Amygdala (tissue), 56 donors: Measurements from ENCODE around the gene CNNM1.
A peak's percentile ranks its signal among the peaks of the same experiment; 100 is the strongest.

Experiments
- DNase-seq, 56 donors: peaks; one replicate each; lab custom pipeline; 2025; lab: John Stamatoyannopoulos, UW

Gene CNNM1

DNA sequence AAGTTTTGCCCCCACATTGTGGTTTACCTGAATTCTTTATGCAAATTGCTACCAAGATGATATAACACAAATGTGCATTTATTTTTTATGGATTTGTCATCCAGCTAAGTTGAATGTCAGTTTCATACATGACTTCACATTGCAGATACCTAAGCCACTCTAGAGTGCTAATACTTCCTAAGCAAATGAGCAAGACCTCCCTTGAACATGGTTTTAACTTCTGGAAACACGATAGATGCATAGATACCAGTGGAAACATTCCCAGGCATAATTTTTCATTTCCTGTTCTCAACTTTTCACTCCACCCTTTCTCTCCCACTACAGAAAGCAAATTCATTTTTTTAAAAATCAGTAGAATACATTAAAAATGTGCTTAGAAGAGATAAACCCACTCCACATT, 81.0 kb downstream of the CNNM1 start:
- no peak for DNase-seq

DNA sequence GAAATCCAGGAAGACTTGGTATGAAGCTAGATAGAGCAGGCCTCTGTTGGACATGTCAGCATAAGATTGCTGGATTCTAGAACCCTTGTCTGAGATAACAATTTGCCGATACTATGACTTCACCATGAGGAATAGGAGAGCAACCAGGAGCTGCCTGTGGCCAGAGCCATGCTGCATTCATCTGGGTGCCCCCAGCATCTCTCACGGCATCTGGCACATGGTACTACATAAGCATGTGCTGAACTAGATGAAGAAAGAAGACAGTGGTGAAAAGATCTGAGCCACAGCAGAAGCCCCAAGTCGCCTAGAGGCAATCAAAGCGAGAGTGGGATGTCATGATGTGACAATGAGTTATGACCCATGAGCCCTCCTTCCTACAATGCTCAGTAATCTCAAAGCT, 81.7 kb downstream of the CNNM1 start:
- DNase-seq, result no peak

DNA sequence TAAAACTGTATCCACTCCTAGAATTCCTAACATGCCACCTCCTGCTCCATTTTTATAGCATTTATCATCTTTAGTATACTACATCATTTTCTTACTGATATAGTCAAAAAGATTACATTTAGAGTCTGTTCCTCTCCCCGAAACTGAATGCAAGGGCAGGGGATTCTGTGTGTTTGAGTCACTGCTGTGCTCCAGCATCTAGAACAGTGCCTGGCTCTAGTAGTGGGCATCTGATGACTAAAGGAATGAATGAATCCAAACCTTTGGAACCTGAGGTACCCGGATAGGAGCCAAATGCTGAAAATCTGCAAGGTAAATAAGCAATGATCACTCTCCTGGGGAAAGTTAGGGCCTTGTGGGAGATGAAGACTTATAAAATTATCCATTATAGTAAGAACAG, 82.4 kb downstream of the CNNM1 start:
- no peak for DNase-seq

DNA sequence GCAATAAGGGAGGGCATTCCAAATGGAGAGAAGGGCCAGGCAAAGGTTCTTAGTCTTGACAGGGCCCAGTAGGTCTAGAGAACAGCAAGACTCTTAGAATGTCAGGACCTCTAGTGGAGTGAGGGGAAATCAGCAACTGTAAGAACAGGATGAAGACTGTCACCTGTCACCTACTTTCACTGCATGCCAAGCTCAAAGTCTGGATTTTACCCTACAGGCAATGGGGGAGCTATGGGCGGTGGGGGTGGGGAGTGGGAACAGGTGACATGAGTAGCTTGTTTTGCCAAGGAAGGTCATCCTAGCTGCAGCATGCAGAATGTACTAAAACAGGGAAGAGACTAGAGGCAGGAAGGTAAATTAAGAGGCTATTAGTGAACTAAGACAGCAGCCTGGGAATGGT, 82.9 kb downstream of the CNNM1 start:
- no peak for DNase-seq

DNA sequence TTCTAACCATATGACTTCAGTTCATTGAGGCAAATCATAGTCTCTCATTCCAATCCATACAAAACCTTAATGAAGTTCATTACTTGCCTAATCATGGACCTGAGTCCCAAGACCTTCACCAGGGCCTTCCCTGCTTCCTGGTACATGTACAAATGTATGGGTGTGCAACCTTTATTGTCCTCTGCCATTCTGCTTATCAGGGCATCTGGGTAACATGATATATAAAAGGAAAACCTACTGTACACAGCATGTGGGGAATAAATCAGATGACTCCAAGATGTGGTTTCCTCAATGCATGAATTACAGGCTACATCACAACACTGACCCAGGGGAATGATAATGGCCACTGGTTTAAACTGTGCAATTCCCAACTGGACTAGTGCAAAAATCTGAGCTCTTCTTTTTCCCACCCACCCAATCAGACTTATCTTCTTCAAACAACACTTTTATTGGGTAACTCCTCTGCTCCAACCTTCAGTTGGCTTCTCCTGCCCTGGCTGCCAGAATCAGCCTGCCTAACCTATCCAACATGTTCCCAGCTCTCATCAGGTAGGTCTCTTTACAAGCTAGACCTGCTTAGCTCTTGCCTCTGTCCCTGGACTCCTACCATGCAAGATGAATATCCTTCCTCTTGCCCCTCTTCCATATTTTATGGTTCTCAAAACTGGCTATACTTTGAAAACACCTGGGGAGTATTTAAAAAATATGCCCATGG, 89.9 kb downstream of the CNNM1 start:
- no peak for DNase-seq

DNA sequence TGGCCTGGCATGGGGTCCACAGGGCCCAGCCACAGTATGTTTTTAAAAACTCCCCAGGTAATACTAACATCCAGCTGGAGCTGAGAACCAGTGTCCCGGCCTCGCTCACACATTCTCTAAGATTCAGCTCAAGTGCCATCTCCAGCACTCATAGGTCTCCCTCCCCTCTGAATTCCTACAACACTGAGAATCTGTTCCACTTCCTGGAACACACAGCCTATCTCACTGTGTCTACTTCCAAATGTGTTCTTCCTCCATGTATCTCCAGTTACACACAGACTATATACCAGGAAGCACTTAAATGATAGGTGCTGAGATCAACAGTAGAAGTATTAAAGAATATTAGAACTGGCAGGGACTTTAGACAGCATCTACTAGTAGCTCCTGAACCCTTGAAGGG, 90.5 kb downstream of the CNNM1 start:
- DNase-seq, result no peak

DNA sequence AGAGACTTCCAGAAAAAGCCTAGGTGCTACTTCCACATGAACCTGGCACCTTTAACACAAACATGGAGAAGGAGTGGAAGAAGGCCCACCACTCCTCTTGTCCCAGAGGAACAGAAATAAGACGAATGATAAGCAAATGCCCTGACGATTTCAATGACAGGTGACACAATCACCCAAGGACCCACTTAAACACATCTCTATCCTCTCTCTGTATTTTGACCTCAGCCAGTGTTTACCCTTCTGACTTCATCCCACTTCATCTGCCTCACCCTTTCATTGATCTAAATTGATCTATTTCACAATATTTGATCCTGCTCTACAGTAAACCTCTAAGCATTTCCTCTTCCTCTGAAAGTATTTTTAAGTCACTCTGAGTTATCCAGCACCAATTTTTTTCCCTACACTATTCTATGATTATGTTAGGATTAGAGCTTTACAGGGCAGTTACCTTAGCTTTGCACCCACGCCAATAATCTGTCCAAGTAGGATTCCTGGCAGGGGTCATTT, 92.1 kb downstream of the CNNM1 start:
- no peak for DNase-seq

DNA sequence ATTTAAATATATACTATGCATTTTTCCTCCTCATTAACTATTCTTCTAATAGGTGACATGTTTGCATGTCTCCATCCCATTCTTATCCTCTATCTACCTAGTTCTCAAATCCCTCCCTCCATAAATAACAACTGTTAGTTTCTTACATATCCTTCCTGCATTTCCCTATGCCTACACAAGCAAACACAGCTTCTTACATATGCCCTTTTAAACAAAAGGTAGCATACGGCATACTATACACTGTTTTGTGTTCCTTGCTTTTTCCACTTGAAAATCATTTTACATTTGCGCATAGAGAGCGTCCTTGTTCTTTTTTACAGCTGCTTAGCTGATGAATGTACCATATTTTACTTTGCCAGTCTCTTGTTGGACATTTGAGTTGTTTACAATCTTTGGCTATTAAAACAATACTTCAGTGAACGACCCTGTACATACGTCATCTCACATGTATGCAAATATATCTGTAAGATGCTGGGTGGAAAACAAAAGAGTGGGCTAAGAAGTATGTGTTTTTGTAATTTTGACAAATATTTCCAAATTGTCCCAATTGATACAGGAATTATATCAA, 93.5 kb downstream of the CNNM1 start:
- DNase-seq, result no peak

DNA sequence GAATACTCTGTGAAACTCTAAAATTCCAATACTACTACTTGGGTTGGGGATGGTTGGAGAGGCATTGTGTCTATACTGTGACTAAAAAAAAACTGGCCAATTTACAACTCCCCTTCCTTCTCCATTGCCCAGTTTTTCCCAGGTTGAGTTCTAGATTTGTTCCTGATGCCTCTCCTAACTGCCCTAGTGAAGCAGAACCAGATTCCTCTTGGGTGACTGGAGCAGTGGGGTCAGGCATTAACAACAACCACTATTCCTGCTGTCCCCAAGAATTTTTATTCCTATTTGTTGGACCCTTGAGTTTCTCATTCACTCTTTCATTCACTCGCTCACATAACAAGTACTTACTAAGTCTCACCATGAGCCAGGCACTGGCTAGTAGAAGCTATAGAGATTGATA, 95.5 kb downstream of the CNNM1 start:
- no peak for DNase-seq

DNA sequence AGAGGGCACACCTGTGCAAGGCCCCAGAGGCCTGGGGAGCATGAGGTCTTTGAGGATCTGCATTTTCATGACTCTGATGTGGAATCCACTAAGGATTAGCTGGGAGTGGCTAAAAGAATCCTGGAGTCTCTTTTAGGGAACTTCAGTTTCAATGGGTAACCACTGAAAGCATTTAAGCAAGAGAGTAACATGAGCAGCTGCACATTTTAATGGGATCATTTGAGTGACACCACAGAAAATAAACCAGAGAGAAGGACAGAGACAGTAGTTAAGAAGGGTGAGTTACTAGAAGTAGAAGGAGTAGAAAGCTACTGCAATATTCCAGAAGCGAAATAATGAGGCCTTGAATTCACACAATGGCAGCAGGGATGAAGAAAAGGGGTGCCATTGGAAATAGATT, 96.0 kb downstream of the CNNM1 start:
- no peak for DNase-seq

DNA sequence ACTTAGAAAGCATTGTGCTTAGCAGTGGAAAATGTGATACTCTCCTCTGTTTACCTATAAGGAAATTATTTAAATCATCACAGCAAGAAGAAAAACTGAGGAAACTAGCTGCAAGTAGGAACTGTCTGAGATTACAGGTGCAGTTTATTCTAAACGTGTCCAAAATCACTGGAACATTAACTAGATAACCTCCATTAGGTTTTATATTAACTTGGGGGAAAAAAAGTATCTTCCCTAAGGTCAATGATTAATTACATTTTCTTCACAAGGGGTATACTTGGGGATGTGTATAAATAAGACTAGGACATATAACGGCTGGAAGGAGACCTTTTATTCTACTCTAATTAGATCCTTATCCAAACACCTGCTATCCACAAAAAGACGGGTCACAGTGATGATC, 97.5 kb downstream of the CNNM1 start:
- no peak for DNase-seq

DNA sequence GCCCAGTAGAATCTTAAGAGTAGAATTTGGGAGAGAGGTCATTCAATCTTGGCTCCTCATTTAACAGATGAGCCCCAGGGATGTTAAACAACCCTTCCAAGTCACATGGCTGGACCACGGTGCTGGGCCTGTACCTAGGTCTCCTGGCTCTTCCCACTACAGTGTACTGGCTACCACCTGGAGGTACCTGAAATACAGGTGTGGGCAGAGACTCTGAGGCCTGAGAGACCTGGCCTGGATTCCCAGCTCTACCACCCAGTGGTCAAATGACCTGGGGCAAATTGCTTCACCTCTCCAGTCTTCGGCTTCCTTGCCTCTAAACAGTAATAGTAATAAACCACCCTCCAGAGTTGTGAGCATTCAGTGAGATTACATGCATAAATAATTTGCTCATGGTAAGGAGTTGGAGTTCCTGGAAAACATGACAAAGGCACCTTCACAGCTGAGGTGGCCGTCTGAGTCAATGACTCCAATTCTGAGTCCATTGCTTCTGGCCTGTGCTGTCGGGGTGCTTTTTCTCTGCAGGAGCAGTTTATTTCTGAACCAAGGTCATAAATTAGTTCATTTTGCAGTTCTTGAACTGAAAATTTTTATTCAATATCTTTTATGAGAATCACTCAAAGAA, 98.5 kb downstream of the CNNM1 start:
- DNase-seq, result no peak

DNA sequence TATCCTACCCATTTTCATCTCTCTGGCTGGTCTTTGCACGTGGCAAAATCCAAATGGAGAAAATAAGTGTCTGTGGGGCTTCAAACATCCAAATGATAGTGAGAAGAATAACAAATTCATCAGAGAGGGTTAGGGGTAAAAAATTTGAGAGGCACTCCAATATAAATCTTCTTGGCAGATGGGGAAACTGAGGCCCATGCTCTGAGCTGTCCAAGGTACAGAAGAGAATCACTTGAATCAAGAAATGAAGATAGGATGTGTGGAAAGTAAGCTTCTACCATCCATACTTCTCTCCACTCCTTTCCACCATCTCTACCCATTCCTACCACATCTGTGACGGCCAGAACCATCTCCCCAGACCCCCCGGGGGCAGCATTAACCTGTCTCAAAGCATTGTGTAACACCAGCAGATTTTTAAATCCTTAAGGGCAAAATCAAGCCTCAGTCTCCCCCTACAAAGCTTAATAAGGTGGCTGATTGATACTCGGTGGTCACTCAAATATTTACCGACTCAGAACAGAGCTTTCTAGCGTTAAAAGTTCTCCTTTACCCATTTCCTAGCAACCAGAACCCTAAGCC, 100.5 kb downstream of the CNNM1 start:
- no peak for DNase-seq

DNA sequence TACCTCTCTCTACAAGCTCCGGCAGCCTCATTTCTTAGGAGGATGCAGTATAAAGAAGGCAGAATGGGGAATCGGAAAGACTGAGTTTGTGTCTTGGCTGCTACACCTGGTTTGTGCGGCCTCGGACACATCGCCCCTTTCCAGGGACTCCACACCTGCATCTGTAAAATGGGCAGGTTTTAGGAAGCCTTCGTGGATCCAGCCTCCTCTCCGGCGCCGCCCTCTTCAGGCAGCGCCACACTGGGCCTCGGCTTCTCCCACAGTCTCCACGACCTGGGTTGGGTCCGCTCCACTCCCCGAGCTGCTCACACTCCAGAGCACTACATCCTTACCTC, 100.9 kb downstream of the CNNM1 start:
- peak in 1 of 56 donors; percentile 54 for DNase-seq

DNA sequence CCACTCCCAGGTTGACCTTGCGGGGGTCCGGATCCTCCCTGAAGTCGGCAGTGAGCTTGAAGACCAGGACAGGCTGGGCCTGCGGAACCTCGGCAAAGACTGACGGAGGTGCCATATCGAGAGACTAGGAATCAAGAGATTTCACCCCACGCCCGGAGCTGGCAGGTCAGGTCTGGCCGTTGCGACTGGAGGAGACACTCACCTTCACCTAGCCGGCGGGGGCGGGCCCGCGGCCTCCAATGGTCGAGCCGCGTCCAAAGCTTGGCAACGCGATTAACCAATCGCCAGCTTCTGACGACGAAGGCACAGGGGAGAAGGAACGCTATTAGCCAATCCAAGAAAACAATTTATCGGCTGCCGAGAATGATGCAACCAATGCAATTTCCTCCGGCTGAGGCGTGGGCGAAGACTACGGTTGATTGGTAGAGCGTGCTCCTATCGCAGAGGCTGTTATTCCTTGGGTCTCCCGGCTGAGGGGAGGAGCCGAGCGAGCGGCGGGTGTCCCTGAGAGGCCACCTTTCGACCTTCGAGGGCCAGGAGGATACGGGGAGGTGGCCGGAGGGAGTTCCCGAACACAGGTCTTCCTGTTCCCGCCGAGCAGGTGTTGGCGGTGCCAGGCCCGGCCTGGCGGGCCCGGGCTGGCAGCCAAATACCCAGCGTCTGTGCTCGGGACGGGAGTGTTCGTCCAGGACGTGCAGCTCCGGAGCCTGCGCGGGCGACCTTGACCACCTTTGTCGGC, 101.5 kb downstream of the CNNM1 start, which contains the start of gene GOT1:
Gene GOT1 (minus strand): TSS at position 174 of the 739 bp plus-strand sequence. CDS start 59 bp downstream, at position 115.
- DNase-seq, result peak; percentile 54 to 99 (median 95)

DNA sequence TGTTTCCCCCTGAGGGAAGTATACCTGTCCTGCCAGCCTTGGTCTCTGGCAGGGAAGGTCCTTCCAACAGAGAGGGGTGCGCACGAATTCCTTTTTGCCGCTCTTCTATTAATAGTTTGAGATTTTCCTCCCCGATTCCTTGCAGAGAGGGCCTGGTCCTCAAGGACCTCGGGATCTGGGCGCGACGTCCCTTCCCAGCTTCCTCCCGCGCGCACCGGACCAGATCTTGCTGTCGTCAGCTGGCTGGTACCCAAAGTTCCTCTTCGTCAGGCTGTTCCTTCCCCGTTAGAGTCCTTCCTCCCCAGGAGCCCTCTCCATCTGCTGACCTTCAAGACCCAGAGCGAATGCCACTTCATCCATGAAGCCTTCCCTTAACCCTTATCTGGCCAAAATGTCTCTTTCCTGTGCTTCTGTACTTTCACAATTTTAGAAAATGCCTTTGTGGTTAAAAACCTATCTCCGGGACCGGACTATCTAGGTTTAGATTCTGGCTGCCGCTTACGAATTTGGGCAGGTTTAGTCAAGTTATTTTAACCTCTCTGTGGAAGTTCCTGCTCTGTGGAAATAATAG, 102.1 kb downstream of the CNNM1 start:
- DNase-seq, result peak in 44 of 56 donors; percentile 4 to 83 (median 47)

DNA sequence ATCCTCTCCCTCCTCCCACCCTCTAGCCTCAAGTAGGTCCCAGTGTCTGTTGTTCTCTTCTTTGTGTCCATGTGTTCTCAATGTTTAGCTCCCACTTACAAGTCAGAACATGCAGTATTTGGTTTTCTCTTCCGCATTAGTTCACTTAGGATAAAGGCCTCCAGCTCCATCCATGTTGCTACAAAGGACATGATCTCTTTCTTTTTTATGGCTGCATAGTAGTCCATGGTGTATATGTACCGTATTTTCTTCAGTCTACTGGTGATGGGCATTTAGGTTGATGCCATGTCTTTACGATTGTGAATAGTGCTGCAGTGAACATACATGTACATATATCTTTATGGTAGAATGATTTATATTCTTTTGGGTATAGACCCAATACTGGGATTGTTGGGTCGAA, 102.9 kb downstream of the CNNM1 start:
- no peak for DNase-seq

DNA sequence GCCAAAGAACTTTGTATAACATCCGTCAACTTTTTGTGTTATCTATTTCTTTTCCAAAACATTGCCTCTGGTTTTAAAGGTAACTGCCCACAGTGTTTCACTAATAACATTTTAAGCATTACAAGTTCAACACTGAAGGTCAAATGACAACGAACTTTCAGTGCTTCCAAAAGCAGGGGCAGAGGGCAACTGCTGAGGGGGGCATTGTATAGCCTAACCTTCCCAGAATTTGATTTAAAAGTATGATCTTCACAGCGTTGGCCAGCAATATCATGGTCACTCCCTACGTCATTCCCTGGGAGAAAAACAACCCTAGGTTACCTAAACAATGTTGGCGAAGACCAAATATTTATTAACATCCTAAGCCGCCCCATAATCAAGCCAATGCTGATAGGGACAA, 103.7 kb downstream of the CNNM1 start:
- DNase-seq, result no peak

DNA sequence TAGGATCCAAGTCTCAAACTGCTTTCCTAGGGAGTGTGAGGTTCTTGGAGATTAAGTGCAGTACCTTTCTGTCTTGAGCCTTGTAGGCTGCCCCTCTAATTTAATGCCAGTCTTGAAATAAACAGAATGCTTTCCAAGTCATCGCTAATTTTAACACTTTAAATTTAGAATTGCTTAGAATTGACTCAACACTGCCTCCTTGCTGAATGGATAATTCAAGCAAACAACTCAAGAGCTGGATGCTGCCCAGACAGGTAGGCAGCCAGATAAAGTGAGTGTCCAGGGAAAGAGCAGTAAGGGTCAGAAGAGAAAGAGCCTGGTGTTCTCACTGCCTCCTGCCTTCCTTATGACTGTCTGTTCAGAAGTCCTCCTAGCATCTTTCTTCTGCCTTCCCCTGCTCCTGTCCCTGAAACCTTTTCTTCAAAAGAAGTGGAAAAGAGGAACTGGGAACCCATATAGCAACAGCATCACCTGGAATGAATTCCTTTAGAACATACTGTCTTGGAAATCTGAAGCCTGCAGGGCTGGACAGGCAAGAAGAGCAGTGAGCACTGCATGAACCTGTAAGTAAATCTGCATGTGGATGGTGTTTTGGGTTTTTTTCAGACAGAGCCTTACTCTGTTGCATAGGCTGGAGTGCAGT, 104.3 kb downstream of the CNNM1 start:
- DNase-seq, result no peak
